Measurements from ENCODE around the gene ABHD12.

DNA sequence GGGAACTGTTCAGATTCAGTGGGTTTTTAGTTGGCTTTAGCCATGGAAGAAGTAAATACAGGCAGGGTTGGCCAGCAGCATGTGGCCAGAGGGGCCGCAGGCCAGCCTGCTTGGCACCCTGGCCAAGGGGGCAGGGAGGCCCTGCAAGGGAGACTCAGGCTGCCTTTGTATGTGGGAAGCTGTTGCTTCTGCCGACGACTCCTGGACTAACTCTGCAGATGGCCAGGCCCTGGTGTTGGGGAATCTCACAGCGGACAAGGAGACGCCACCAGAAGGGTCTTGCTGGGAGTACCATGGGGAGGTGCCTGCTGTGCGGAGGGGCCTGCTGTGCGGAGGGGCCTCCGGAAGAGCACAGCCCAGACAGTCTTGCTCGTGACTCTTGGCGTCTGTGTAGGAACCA, 117.6 kb downstream of the ABHD12 start:
- TF ChIP-seq POLR2A (IDR thresholded peaks at IDR 0.05) (no peak), POLR2AphosphoS5 (IDR thresholded peaks at IDR 0.05) (no peak)
- TF ChIP-seq, protein P1, sequence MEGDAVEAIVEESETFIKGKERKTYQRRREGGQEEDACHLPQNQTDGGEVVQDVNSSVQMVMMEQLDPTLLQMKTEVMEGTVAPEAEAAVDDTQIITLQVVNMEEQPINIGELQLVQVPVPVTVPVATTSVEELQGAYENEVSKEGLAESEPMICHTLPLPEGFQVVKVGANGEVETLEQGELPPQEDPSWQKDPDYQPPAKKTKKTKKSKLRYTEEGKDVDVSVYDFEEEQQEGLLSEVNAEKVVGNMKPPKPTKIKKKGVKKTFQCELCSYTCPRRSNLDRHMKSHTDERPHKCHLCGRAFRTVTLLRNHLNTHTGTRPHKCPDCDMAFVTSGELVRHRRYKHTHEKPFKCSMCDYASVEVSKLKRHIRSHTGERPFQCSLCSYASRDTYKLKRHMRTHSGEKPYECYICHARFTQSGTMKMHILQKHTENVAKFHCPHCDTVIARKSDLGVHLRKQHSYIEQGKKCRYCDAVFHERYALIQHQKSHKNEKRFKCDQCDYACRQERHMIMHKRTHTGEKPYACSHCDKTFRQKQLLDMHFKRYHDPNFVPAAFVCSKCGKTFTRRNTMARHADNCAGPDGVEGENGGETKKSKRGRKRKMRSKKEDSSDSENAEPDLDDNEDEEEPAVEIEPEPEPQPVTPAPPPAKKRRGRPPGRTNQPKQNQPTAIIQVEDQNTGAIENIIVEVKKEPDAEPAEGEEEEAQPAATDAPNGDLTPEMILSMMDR (IDR thresholded peaks at IDR 0.05) = no peak
